WERI-Rb-1 (cell line): ENCODE results near the gene LIN7C.
A peak's percentile ranks its signal among the peaks of the same experiment; 100 is the strongest.

Experiments used
- DNase-seq: peaks from one replicate; pipeline ENCODE4 v3.0.0-alpha.2; 2020
- H3K27ac ChIP-seq: fragments of 250-450 bp; sonication (Bioruptor Pico); 2 replicates; pipeline ENCODE4 v1.5.1; 2020; ENCODE audit warnings: mild to moderate bottlenecking, moderate library complexity
- H3K27me3 ChIP-seq: fragments of 250-450 bp; sonication (Bioruptor Pico); 2 replicates; pipeline ENCODE4 v1.5.1; 2021; ENCODE audit warnings: mild to moderate bottlenecking, low read depth, moderate library complexity; ENCODE audit not compliant: insufficient read depth, severe bottlenecking
- H3K36me3 ChIP-seq: fragments of 250-450 bp; sonication (Bioruptor Pico); 2 replicates; pipeline ENCODE4 v1.5.1; 2020; ENCODE audit warnings: mild to moderate bottlenecking, moderate library complexity
- H3K4me3 ChIP-seq: 2 replicates; pipeline ENCODE4 v1.5.1; 2011; ENCODE audit warnings: low read depth, mild to moderate bottlenecking, control low read depth, low read length
- H3K9me3 ChIP-seq: fragments of 250-450 bp; sonication (Bioruptor Pico); 2 replicates; pipeline ENCODE4 v1.5.1; 2021; ENCODE audit warnings: mild to moderate bottlenecking, moderate library complexity; ENCODE audit not compliant: severe bottlenecking
- TF ChIP-seq, protein P1 (sequence below): IDR thresholded peaks from 2 replicates; pipeline ENCODE4 v1.5.1; 2011; ENCODE audit warnings: low read depth, mild to moderate bottlenecking, control low read depth, inconsistent platforms, low read length

Gene LIN7C

DNA sequence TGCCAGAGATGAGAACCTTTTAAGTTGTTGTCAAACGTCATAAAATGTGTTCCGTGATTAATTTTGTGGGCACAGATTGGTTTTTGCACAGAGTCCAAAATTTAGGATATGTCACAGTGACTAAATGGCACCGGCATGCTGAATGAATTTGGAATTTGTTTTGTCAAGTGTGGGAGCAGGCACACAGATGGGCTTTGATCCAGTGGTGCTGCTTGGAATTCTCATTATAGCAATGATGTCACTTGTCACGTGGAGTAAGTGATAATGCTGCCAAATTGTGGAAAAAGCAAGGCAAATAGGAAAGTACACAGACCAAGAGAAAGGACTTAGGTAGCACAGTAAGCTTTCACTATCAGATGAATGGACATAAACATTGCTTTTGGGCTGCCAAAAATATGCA lies 8.0 kb upstream of the LIN7C start:
- no peaks in the 10 kb centered on the region for H3K36me3 ChIP-seq
- no peaks in the 10 kb centered on the region for H3K27me3 ChIP-seq
- H3K27ac ChIP-seq: no peak overlapping the region
- no peaks in the 10 kb centered on the region for H3K9me3 ChIP-seq
- TF ChIP-seq, protein P1, sequence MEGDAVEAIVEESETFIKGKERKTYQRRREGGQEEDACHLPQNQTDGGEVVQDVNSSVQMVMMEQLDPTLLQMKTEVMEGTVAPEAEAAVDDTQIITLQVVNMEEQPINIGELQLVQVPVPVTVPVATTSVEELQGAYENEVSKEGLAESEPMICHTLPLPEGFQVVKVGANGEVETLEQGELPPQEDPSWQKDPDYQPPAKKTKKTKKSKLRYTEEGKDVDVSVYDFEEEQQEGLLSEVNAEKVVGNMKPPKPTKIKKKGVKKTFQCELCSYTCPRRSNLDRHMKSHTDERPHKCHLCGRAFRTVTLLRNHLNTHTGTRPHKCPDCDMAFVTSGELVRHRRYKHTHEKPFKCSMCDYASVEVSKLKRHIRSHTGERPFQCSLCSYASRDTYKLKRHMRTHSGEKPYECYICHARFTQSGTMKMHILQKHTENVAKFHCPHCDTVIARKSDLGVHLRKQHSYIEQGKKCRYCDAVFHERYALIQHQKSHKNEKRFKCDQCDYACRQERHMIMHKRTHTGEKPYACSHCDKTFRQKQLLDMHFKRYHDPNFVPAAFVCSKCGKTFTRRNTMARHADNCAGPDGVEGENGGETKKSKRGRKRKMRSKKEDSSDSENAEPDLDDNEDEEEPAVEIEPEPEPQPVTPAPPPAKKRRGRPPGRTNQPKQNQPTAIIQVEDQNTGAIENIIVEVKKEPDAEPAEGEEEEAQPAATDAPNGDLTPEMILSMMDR: no peak
- no peak overlapping the region for H3K4me3 ChIP-seq
- no peak for DNase-seq

DNA sequence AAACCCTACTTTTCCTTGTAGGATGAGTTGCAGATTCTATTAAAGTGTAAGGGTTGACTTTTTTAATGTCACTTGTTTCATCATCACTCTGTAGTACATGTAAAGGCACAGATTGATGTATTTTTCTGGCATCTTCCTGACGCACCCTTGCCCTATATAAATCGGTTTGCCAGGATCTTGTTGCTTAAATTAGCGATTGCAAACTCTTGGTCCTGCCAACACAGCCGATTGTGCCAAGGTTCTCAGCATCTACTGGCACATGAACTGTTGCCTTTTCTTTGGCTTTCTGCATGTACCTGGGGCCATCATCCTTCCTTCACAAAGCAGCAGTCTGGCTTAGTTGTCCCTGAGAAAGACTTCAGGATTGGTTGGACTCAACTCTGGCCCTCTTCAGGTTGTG lies 7.5 kb upstream of the LIN7C start:
- Histone ChIP-seq H3K27ac (no peak overlapping the region), H3K36me3 (no peaks in the 10 kb centered on the region), H3K4me3 (no peak overlapping the region), H3K9me3 (no peaks in the 10 kb centered on the region), H3K27me3 (no peaks in the 10 kb centered on the region)
- DNase-seq: no peak
- TF ChIP-seq, protein P1: no peak

DNA sequence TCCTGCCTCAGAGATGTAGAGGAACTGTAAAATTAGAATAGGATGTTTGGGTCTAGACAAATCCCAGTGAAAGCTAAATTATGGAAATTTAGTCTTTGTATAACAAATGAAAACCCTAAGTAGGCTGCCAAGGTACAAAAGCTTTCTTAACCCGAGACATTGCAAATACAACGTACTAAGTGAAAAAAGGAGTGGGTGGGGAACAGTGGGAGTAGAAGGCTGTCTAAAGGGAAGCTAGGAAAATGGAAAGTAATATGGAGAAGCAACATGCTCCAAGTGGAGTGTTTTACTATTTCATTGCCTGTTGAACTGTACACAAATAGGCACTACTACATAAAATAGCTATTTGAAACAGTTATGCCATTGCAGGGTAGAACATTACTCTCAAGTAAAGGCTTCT lies 6.8 kb upstream of the LIN7C start:
- H3K9me3 ChIP-seq: no peaks in the 10 kb centered on the region
- TF ChIP-seq, protein P1: no peak
- no peaks in the 10 kb centered on the region for H3K36me3 ChIP-seq
- H3K27me3 ChIP-seq: no peaks in the 10 kb centered on the region
- no peak for DNase-seq
- no peak overlapping the region for H3K4me3 ChIP-seq
- no peak overlapping the region for H3K27ac ChIP-seq

DNA sequence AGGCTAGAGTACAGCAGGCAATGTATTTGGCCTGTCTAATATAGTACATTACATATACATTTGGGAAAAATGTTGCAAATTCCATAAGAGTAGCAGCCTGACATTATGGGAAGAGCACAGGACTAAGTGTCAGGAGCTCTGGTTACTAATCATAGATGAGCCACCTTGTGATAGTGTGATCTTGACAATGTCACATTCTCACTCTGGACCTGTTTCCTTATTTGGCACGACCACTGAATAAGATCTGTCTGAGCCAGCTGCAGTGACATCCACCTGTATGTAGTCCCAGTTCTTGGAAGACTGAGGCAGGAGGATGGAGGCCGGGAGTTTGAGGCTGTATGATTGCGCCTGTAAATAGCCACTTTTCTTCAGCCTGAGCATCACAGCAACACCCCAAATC lies 5.7 kb upstream of the LIN7C start:
- Histone ChIP-seq H3K36me3 (no peaks in the 10 kb centered on the region), H3K9me3 (no peaks in the 10 kb centered on the region), H3K27ac (no peak overlapping the region), H3K27me3 (no peaks in the 10 kb centered on the region), H3K4me3 (no peak overlapping the region)
- TF ChIP-seq, protein P1: no peak
- no peak for DNase-seq

DNA sequence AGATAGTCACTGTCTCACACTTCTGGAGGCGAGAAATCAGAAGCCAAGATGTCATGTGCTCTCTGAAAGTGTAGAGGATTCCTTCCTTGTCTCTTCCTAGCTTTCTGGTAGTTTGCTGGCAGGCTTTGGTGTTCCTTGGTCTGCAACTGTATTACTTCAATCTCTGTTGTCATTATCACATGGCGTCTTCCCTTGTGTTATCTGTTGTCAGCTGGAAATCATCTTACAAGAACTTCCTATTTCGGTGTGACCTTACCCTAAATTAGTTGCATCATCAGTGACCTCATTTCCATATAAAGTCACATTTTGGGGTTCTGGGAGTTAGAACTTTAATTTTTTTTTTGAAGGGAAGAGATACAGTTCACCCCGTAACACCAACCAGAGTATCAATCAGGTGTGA lies 3.3 kb upstream of the LIN7C start:
- no peaks in the 10 kb centered on the region for H3K9me3 ChIP-seq
- TF ChIP-seq, protein P1: no peak
- DNase-seq: no peak
- H3K4me3 ChIP-seq: no peak overlapping the region
- no peak overlapping the region for H3K27ac ChIP-seq
- no peaks in the 10 kb centered on the region for H3K27me3 ChIP-seq
- H3K36me3 ChIP-seq: peaks cover 4% of the 10 kb centered on the region

DNA sequence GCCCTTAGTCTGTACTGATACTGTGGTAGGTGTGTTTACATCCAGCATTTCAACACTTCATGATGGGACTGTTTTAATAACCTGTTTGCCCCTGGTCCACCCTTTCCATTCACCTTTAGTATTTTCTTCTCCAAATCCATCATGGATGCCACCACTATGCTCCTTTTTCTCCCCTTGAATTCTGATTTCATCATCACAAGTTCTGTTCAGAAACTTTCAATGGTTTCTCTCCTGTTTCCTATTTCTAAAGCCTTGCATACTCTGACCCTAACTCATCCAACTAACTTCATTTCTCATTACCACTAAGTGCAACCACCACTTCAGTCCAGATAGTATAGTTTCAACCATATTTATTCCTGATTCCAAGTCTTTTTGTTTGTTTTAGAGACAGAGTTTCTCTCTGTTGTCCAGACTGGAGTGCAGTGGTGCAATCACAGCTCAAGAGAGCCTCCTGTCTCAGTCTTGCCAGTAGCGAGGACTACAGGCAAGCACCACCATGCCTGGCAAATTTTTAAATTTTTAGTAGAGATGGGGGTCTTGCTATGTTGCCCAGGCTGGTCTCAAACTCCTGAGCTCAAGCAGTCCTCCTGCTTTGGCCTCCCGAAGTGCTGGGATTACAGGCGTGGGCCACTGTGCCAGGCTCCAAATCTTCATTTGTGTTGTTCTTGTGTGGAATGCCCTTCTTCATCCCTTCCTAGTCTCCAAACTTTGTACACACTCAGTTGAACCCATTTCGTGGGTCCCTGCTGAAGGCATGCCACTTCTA lies 1.2 kb upstream of the LIN7C start:
- TF ChIP-seq, protein P1: no peak
- H3K9me3 ChIP-seq: no peaks in the 10 kb centered on the region
- no peak overlapping the region for H3K27ac ChIP-seq
- peaks cover 23% of the 10 kb centered on the region for H3K36me3 ChIP-seq
- H3K4me3 ChIP-seq: peak overlapping the region; percentile 88; the same call in 1 of the 2 replicates
- DNase-seq: no peak
- no peaks in the 10 kb centered on the region for H3K27me3 ChIP-seq
